BLaER1 (cell line): ENCODE results near the gene FAM89B.
A peak's percentile ranks its signal among the peaks of the same experiment; 100 is the strongest.

Source experiments
- H3K27ac ChIP-seq: shearing (Covaris generic); formaldehyde crosslinking; 2 replicates; pipeline ENCODE4 v1.8.1; 2022
- H3K27me3 ChIP-seq: shearing (Covaris generic); formaldehyde crosslinking; 2 replicates; pipeline ENCODE4 v1.8.1; 2022
- H3K36me3 ChIP-seq: shearing (Covaris generic); formaldehyde crosslinking; 2 replicates; pipeline ENCODE4 v1.8.1; 2022
- H3K4me1 ChIP-seq: shearing (Covaris generic); formaldehyde crosslinking; 2 replicates; pipeline ENCODE4 v1.8.1; 2022
- H3K4me2 ChIP-seq: shearing (Covaris generic); formaldehyde crosslinking; 2 replicates; pipeline ENCODE4 v1.8.1; 2022
- H3K4me3 ChIP-seq: shearing (Covaris generic); formaldehyde crosslinking; 2 replicates; pipeline ENCODE4 v1.8.1; 2022
- H3K9ac ChIP-seq: shearing (Covaris generic); formaldehyde crosslinking; 2 replicates; pipeline ENCODE4 v1.8.1; 2022
- H3K9me3 ChIP-seq: shearing (Covaris generic); formaldehyde crosslinking; 2 replicates; pipeline ENCODE4 v1.8.1; 2022
- H4K20me1 ChIP-seq: shearing (Covaris generic); formaldehyde crosslinking; 2 replicates; pipeline ENCODE4 v1.8.1; 2022
- Cebpa-rat ChIP-seq: shearing (Covaris generic); IDR thresholded peaks from 2 replicates; pipeline ENCODE4 v1.8.1; 2022

Gene FAM89B

DNA sequence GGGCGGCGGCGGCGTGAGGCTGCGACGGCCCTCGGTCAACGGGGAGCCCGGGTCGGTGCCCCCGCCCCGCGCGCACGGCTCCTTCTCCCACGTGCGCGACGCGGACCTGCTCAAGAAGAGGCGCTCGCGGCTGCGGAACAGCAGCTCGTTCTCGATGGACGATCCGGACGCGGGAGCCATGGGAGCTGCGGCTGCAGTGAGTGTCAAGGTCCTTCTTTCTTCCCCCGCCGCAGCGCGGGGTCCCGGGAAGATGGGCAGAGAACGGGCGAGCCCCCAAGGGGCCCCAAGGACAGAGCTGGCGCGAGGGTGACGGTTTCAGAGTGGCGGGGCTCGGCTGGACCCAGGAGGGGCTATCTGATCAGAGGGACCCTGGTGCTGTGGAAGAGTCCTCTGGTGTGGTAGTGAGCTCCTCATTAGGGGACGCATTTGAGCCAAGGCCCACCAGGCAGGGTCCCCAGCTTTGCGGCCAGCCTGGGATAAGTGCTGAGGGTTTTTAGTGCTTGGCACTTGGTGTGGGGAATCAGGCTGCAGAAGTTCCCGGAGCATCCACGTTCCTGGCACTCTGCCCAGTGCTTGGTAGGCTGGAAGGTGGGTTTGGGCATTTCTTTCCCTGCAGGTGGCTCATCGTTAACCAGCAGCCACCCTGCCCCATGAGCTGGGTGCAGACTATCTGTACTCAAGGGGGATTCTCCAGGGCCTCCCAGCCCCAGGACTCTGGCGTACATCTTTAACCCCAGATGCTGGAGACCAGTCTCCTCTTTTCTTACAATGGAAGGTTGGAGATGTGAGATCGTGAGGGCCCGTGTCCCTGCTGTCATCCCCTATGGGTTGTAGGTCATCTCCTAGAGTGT, 13.3 kb downstream of the FAM89B start:
- no peak for TF ChIP-seq Cebpa-rat
- peaks cover 85% of the 10 kb centered on the region for H3K36me3 ChIP-seq
- peak overlapping the region; percentile 58 for H3K27ac ChIP-seq
- peaks cover 52% of the 10 kb centered on the region for H3K4me1 ChIP-seq
- H3K4me3 ChIP-seq, result no peak overlapping the region
- no peaks in the 10 kb centered on the region for H3K9me3 ChIP-seq
- peak overlapping the region; percentile 96; the same call in 1 of the 2 replicates for H3K4me2 ChIP-seq
- 0 out of 2 replicates have a peak overlapping the region, but pooled peaks have one; percentile 54 for H3K9ac ChIP-seq
- H4K20me1 ChIP-seq, result peaks cover 53% of the 10 kb centered on the region; the same call in 1 of the 2 replicates
- H3K27me3 ChIP-seq, result no peaks in the 10 kb centered on the region

DNA sequence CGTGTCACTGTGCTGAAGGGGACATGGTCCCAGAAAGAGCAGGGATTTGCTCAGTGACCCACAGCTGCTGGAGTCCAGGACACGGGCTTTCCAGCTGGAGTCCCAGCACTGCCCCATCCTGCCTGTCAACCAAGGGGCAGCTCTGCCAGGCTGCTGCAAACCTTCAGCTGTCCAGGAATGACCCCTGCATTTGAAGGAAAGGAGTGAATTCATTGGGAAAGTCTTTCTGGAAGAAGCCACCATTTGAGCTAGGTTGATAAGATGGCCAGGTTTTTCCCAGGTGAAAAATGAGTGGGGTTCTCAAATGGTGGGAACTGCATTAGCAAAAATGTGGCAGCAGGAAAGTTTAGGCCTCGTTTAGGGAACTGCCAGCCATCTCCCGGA, 13.9 kb downstream of the FAM89B start:
- Histone ChIP-seq H3K4me2 (peak overlapping the region; percentile 96), H3K27me3 (no peaks in the 10 kb centered on the region), H3K9me3 (no peaks in the 10 kb centered on the region), H3K4me1 (peaks cover 52% of the 10 kb centered on the region), H3K36me3 (peaks cover 85% of the 10 kb centered on the region), H4K20me1 (peaks cover 47% of the 10 kb centered on the region; the same call in 1 of the 2 replicates), H3K27ac (peak overlapping the region; percentile 58), H3K4me3 (no peak overlapping the region), H3K9ac (peak overlapping the region; percentile 54; the same call in 1 of the 2 replicates)
- no peak for TF ChIP-seq Cebpa-rat

DNA sequence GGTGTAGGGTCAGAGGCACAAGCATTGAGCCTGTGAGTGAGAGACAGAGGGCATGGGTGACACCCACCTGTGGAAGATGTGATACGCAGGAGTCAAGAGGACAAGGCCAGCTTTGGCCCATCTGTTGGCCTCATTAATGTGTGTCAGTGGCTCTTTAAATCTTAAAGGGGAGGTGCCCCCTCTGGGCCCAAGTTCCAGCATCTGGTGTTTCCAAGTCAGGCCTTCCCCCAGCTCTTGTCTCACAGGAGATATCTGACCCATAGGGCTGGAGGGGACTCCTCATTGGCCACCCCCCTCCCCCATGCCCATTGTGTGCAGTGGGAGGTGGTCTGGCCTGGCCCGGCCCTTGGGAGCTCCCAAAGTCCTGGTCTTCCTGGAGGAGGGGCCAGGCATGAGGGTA, 14.3 kb downstream of the FAM89B start:
- peak overlapping the region; percentile 54; the same call in 1 of the 2 replicates for H3K9ac ChIP-seq
- no peak for TF ChIP-seq Cebpa-rat
- H3K4me3 ChIP-seq, result no peak overlapping the region
- H4K20me1 ChIP-seq, result peaks cover 45% of the 10 kb centered on the region; the same call in 1 of the 2 replicates
- peak overlapping the region; percentile 58 for H3K27ac ChIP-seq
- no peaks in the 10 kb centered on the region for H3K9me3 ChIP-seq
- H3K4me2 ChIP-seq, result peak overlapping the region; percentile 96
- peaks cover 84% of the 10 kb centered on the region for H3K36me3 ChIP-seq
- peaks cover 52% of the 10 kb centered on the region for H3K4me1 ChIP-seq
- no peaks in the 10 kb centered on the region for H3K27me3 ChIP-seq

DNA sequence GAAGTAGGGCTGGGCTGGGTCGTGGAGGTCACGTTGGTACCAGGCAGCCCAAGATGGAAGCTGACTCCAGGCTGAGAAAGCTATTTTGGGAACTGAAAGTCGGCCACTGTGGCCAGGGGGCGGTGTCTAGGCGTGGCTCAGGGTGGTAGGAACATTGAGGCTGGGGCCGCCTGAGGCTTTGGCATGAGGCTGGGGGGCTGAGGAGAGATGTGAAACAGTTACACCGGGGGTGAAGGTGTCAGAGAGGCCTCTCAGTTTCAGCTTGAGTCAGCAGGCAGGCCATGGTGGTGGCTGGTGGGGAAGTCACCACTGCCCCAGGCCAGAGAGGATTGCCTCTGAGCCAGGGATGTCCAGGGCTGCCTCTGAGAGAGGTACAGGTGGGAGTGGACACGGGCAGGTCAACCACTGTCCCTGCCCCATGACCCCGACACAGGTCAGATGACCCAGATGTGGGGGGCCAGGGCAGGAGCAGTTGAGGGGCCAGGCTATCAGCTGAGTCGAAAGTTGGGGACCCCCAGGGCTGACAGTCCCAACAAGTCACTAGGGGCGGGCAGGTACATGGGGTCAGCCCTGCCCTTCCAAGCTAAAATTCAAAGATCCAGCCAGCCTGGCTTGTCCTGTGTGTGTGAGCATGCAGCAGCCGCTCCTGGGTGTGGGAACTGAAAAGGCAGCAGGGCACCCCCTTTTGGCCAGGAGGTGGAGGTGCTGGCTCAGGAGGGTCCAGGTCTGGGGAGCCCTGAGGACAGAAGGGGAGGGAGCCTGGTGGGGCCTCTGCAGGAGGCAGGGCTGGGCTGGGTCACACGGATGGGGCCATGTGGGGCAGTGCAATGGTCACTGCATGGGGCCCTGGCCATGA, 16.1 kb downstream of the FAM89B start:
- H3K27ac ChIP-seq, result peak overlapping the region; percentile 89

DNA sequence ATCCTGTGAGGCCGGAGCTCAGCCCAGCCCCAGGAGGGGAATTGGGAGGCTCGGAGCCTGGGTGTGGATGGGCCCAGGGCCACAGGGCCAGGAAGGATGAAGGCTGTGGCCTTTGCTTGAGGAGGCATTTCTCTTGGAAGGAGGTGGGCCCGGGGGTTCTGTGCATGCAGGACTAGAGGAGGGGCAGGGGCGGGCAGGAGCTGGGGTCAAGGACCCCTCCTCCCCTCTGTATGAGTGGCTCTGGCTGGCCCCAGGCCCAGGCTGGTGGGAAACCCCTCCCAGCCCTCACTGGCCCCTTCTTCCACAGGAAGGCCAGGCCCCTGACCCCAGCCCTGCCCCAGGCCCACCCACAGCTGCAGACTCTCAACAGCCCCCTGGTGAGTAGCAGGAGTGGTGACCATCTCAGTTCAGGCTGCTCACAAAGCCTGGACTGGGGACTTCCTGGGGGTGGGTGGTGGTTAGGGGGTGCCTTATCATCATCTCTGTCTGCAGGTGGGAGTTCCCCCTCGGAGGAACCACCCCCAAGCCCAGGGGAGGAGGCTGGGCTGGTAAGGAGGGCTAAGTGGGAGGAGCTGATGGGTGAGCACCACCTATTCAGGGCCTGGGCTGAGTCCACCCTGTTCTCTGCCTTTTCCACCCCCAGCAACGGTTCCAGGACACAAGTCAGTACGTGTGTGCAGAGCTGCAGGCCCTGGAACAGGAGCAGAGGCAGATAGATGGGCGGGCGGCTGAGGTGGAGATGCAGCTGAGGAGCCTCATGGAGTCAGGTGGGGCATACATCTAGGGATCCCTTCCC, 17.3 kb downstream of the FAM89B start:
- H3K9me3 ChIP-seq, result no peaks in the 10 kb centered on the region
- H3K4me2 ChIP-seq, result peak overlapping the region; percentile 96
- H3K9ac ChIP-seq, result peak overlapping the region; percentile 24; the same call in 1 of the 2 replicates
- H3K27me3 ChIP-seq, result no peaks in the 10 kb centered on the region
- no peak for TF ChIP-seq Cebpa-rat
- peaks cover 76% of the 10 kb centered on the region for H3K36me3 ChIP-seq
- H3K4me3 ChIP-seq, result no peak overlapping the region
- H3K4me1 ChIP-seq, result peaks cover 65% of the 10 kb centered on the region
- peaks cover 64% of the 10 kb centered on the region for H4K20me1 ChIP-seq
- peak overlapping the region; percentile 89 for H3K27ac ChIP-seq

More for the DNA sequence above, 16.1 kb downstream of the FAM89B start:
- Histone ChIP-seq H3K4me2 (peak overlapping the region; percentile 96), H3K27me3 (no peaks in the 10 kb centered on the region), H3K36me3 (peaks cover 84% of the 10 kb centered on the region), H3K9ac (peak overlapping the region; percentile 76), H4K20me1 (peaks cover 56% of the 10 kb centered on the region), H3K9me3 (no peaks in the 10 kb centered on the region), H3K4me3 (peak overlapping the region; percentile 36), H3K4me1 (peaks cover 54% of the 10 kb centered on the region)
- no peak for TF ChIP-seq Cebpa-rat

DNA sequence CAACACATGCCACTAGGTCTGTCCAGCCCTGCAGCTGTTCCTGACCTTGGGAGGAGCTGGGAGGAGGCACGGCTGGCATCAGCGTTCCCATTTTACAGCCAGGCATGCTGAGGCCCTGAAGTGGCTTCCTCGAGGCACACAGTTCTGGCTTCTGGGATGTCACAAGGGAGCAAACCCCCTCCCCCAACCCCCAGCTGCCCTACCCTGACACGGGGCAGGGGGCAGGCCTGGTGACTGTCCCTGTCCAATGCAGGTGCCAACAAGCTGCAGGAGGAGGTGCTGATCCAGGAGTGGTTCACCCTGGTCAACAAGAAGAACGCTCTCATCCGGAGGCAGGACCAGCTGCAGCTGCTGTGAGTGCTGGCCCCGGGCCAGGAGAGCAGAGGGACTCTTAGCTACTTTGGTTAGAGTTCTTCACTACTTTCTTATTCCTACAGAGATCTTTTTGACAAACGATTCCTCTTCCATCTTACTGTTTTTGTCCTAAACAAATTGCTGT, 18.0 kb downstream of the FAM89B start:
- Histone ChIP-seq H3K4me3 (no peak overlapping the region), H3K27me3 (no peaks in the 10 kb centered on the region), H3K9me3 (no peaks in the 10 kb centered on the region), H3K27ac (no peak overlapping the region), H3K9ac (no peak overlapping the region), H3K4me2 (peak overlapping the region; percentile 96), H3K36me3 (peaks cover 70% of the 10 kb centered on the region), H4K20me1 (peaks cover 62% of the 10 kb centered on the region), H3K4me1 (peaks cover 71% of the 10 kb centered on the region)
- no peak for TF ChIP-seq Cebpa-rat

DNA sequence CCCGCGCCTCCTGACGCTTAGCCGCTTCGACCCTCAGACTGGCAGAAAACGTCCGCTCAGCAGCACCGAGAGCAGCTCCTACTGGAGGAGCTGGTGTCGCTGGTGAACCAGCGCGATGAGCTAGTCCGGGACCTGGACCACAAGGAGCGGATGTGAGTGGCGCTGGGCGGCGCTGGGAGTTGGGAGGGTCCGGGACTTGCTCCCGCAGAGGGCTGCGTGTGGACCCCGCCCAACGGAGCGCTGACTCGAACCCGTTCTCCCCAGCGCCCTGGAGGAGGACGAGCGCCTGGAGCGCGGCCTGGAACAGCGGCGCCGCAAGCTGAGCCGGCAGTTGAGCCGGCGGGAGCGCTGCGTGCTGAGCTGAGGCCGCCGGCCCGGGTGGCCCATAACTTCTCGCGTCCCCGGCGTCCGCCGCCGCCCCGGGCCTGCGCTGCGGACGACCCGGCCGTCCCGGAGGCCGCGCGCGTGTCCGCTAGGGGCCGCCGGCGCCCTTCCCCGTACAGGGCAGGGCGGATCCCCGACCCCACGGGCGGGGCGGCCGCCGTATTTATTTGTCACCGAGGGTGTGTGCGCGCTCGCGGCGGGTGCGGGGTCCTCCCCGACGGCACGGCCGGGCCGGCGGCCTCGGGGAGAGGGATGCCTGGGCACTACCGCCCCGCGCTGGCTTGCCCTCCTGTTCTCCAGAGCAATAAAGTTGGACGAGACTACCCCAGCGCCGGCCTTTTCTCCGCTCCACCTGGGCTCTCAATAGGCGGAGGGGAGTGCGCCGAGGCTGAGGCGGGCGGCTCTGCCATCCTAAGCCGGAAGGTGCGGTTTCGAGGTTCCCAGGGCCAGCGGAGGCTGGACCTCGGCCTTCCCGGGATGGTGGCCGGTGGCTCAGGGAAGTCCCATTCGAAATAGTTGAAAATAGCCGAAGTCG, 19.9 kb downstream of the FAM89B start:
- Histone ChIP-seq H3K4me3 (no peak overlapping the region), H3K9ac (no peak overlapping the region), H3K27ac (no peak overlapping the region), H3K4me1 (peaks cover 66% of the 10 kb centered on the region), H3K36me3 (peaks cover 57% of the 10 kb centered on the region), H3K4me2 (no peak overlapping the region), H3K27me3 (no peaks in the 10 kb centered on the region), H3K9me3 (no peaks in the 10 kb centered on the region), H4K20me1 (peaks cover 48% of the 10 kb centered on the region)
- no peak for TF ChIP-seq Cebpa-rat

DNA sequence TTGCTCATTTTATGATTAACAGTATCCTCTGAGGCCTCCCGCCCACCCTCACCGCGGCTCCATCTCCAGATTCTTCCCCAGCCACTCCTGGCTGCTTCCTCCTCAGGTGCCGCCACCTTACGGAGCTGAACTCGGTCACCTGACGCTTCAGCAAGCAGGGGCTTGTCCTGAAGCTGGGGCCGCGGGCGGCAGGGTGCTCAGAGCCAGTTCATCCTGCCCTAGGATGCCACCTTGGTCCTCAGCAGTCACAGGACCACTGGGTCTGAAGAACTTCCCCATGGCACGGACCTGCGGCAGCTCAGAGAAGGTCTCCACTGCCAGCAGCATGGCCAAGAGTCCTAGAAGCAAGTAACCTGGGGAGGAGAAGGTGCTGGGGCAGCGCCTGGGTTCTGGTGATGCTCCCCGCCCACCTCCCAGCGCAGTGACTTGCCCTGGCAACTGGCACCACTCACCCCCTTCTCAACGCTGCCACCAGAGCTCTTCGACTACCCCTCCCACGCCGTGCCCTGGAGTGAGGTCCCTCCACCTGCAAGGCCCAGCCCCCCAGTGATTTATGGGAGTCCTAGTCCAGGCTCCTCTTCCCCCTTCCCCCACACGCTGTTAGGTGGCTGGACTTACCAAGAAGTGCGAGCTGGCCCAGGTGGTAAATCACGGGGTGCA, 20.6 kb downstream of the FAM89B start:
- Histone ChIP-seq H4K20me1 (peaks cover 53% of the 10 kb centered on the region), H3K4me1 (peaks cover 65% of the 10 kb centered on the region), H3K9me3 (no peaks in the 10 kb centered on the region)

More for the DNA sequence above, 20.6 kb downstream of the FAM89B start:
- no peak overlapping the region for H3K9ac ChIP-seq
- no peak overlapping the region for H3K27ac ChIP-seq
- no peak overlapping the region for H3K4me3 ChIP-seq
- H3K36me3 ChIP-seq, result peaks cover 62% of the 10 kb centered on the region
- H3K27me3 ChIP-seq, result no peaks in the 10 kb centered on the region
- TF ChIP-seq Cebpa-rat, result no peak
- no peak overlapping the region for H3K4me2 ChIP-seq
